ENCODE measurements around the gene ADD3. TPM values are rescaled to one million over a fixed set of nuclear protein-coding genes. Genes with fewer than 3 reads are reported as not detected.
A peak's percentile ranks its signal among the peaks of the same experiment; 100 is the strongest.

Gene ADD3
- total RNA-seq (2014; rRNA removed; shearing (Covaris generic)): 128 and 1,101 TPM in 2 replicates
- 129 and 133 TPM in 2 replicates for polyA plus RNA-seq (2016; fragmentation: Nextera tagmentation; extraction: Ambion mirVana)

GRCh38 chr10:110007701-110008517 lies at the start of gene ADD3:
TSS of gene ADD3 (plus strand) at chr10:110007984. CDS start at chr10:110100654, 92,670 bp downstream.
- peaks cover 50% of the 10 kb centered on the region for H3K79me2 ChIP-seq (ENCODE audit: insufficient read depth)
- DNase-seq: peak; percentile 98
- no peaks in the 10 kb centered on the region for H3K9me3 ChIP-seq (ENCODE audit: low read depth)
- H3K9me2 ChIP-seq (ENCODE audit: insufficient read depth): no peaks in the 10 kb centered on the region
- H3K4me3 ChIP-seq: peak within 1 kb of the TSS; percentile 89
- peak within 1 kb of the TSS; percentile 73 for H2AFZ ChIP-seq
- in situ Hi-C loops (cut with MboI): no loop called here
- peak within 1 kb of the TSS; percentile 96 for H3K27ac ChIP-seq
- peaks cover 39% of the 10 kb centered on the region for H3K4me1 ChIP-seq (ENCODE audit: insufficient read depth)
- no peaks in the 10 kb centered on the region for H3K36me3 ChIP-seq (ENCODE audit: low read depth)
- TF ChIP-seq EZH2phosphoT487 (IDR thresholded peaks at IDR 0.05; ENCODE audit: insufficient read depth, low read depth): no peak
- TF ChIP-seq EZH2 (IDR thresholded peaks at IDR 0.05; ENCODE audit: insufficient read depth, poor library complexity, severe bottlenecking): no peak
- WGBS, 2 experiments (ENCODE audit: low coverage in 1 of 2, low lambda C conversion rate in 2 of 2, missing lambda C conversion rate in 2 of 2): 1% methylated on average over 30 to 81 of the region's 83 CpGs
- H4K20me1 ChIP-seq (ENCODE audit: insufficient read depth): peaks cover 23% of the 10 kb centered on the region; the same call in 1 of the 2 replicates
- H3F3A ChIP-seq (ENCODE audit: insufficient read depth): peaks cover 38% of the 10 kb centered on the region
- no peaks in the 10 kb centered on the region for H3K27me3 ChIP-seq (replicated peaks; ENCODE audit: insufficient read depth)
- H3K4me2 ChIP-seq (ENCODE audit: unreplicated experiment): peak within 1 kb of the TSS; percentile 97
- peak within 1 kb of the TSS; percentile 94 for H3K9ac ChIP-seq

DNA sequence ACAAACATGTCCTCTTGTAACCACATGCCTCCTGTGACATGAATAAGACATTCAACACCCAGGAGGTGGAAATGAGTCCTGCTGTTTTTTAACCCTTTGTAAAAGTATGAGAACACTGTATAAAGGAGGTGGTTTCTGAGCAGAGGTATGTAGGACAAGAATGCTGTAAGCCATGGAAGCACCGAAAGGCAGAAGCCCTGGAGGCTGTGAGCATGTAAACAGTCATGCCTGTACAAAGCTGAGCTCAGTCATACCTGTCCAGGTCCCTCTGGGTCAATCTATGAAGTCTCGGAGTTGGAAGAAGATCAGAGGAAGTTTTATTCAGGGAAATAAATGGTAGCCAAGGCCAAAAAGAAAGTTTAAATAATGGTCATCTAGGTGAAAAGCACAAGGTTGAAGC lies 49.7 kb upstream of the ADD3 start:
- TF ChIP-seq EZH2 (IDR thresholded peaks at IDR 0.05; ENCODE audit: insufficient read depth, poor library complexity, severe bottlenecking) (no peak), EZH2phosphoT487 (IDR thresholded peaks at IDR 0.05; ENCODE audit: insufficient read depth, low read depth) (no peak)
- no peak for DNase-seq
- no peaks in the 10 kb centered on the region for H3K36me3 ChIP-seq (ENCODE audit: low read depth)
- no peaks in the 10 kb centered on the region for H3K9me3 ChIP-seq (ENCODE audit: low read depth)
- no peaks in the 10 kb centered on the region for H3K9me2 ChIP-seq (ENCODE audit: insufficient read depth)
- H4K20me1 ChIP-seq (ENCODE audit: insufficient read depth): no peaks in the 10 kb centered on the region
- WGBS, 2 experiments (ENCODE audit: low coverage in 1 of 2, low lambda C conversion rate in 2 of 2, missing lambda C conversion rate in 2 of 2): 85 to 98% methylated on average over 2 of the region's 2 CpGs
- H3F3A ChIP-seq (ENCODE audit: insufficient read depth): no peaks in the 10 kb centered on the region
- H3K9ac ChIP-seq: no peak overlapping the region
- peaks cover 19% of the 10 kb centered on the region for H3K4me1 ChIP-seq (ENCODE audit: insufficient read depth)
- in situ Hi-C loops (cut with MboI): no loop called here
- no peaks in the 10 kb centered on the region for H3K79me2 ChIP-seq (ENCODE audit: insufficient read depth)
- no peak overlapping the region for H3K27ac ChIP-seq
- H3K4me2 ChIP-seq (ENCODE audit: unreplicated experiment): no peak overlapping the region
- no peak overlapping the region for H2AFZ ChIP-seq
- no peaks in the 10 kb centered on the region for H3K27me3 ChIP-seq (replicated peaks; ENCODE audit: insufficient read depth)
- H3K4me3 ChIP-seq: no peak overlapping the region

GRCh38 chr10:109959259-109960145 lies 48.3 kb upstream of the ADD3 start:
- H3K4me1 ChIP-seq (ENCODE audit: insufficient read depth): peaks cover 26% of the 10 kb centered on the region
- no peaks in the 10 kb centered on the region for H3K9me3 ChIP-seq (ENCODE audit: low read depth)
- H4K20me1 ChIP-seq (ENCODE audit: insufficient read depth): no peaks in the 10 kb centered on the region
- H3K9ac ChIP-seq: no peak overlapping the region
- H3K4me2 ChIP-seq (ENCODE audit: unreplicated experiment): no peak overlapping the region
- H3F3A ChIP-seq (ENCODE audit: insufficient read depth): peaks cover 5% of the 10 kb centered on the region; the same call in 1 of the 2 replicates
- in situ Hi-C loops (cut with MboI): no loop called here
- WGBS, 2 experiments (ENCODE audit: low coverage in 1 of 2, low lambda C conversion rate in 2 of 2, missing lambda C conversion rate in 2 of 2): 58 to 59% methylated on average over 8 of the region's 8 CpGs
- no peak for DNase-seq
- H3K4me3 ChIP-seq: no peak overlapping the region
- no peaks in the 10 kb centered on the region for H3K9me2 ChIP-seq (ENCODE audit: insufficient read depth)
- no peaks in the 10 kb centered on the region for H3K79me2 ChIP-seq (ENCODE audit: insufficient read depth)
- no peak overlapping the region for H2AFZ ChIP-seq
- TF ChIP-seq EZH2phosphoT487 (IDR thresholded peaks at IDR 0.05; ENCODE audit: insufficient read depth, low read depth) (no peak), EZH2 (IDR thresholded peaks at IDR 0.05; ENCODE audit: insufficient read depth, poor library complexity, severe bottlenecking) (no peak)
- H3K36me3 ChIP-seq (ENCODE audit: low read depth): no peaks in the 10 kb centered on the region
- no peak overlapping the region for H3K27ac ChIP-seq
- H3K27me3 ChIP-seq (replicated peaks; ENCODE audit: insufficient read depth): no peaks in the 10 kb centered on the region

GRCh38 chr10:109960682-109961081 lies 47.1 kb upstream of the ADD3 start:
- no peak overlapping the region for H3K27ac ChIP-seq
- peaks cover 32% of the 10 kb centered on the region for H3K4me1 ChIP-seq (ENCODE audit: insufficient read depth)
- in situ Hi-C loops (cut with MboI): no loop called here
- no peaks in the 10 kb centered on the region for H4K20me1 ChIP-seq (ENCODE audit: insufficient read depth)
- no peak overlapping the region for H3K4me2 ChIP-seq (ENCODE audit: unreplicated experiment)
- no peak for TF ChIP-seq EZH2 (IDR thresholded peaks at IDR 0.05; ENCODE audit: insufficient read depth, poor library complexity, severe bottlenecking)
- no peak for TF ChIP-seq EZH2phosphoT487 (IDR thresholded peaks at IDR 0.05; ENCODE audit: insufficient read depth, low read depth)
- no peaks in the 10 kb centered on the region for H3K79me2 ChIP-seq (ENCODE audit: insufficient read depth)
- H3K9me2 ChIP-seq (ENCODE audit: insufficient read depth): no peaks in the 10 kb centered on the region
- peak overlapping the region; percentile 42; the same call in 1 of the 2 replicates for H2AFZ ChIP-seq
- no peaks in the 10 kb centered on the region for H3K9me3 ChIP-seq (ENCODE audit: low read depth)
- H3K36me3 ChIP-seq (ENCODE audit: low read depth): no peaks in the 10 kb centered on the region
- H3F3A ChIP-seq (ENCODE audit: insufficient read depth): peaks cover 5% of the 10 kb centered on the region; the same call in 1 of the 2 replicates
- no peak overlapping the region for H3K4me3 ChIP-seq
- WGBS, 2 experiments (ENCODE audit: low coverage in 1 of 2, low lambda C conversion rate in 2 of 2, missing lambda C conversion rate in 2 of 2): 30 to 53% methylated on average over 2 of the region's 2 CpGs
- no peak for DNase-seq
- no peak overlapping the region for H3K9ac ChIP-seq
- no peaks in the 10 kb centered on the region for H3K27me3 ChIP-seq (replicated peaks; ENCODE audit: insufficient read depth)

Data from GM23248 (cell line).